B cell (primary cell): ENCODE data around the gene RASA1.

Experiments
- EZH2 ChIP-seq: IDR thresholded peaks from 2 replicates; pipeline ENCODE4 v1.6.1; 2012; ENCODE audit warnings: borderline replicate concordance, low read depth, mild to moderate bottlenecking, moderate library complexity, low read length; ENCODE audit not compliant: insufficient read depth, poor library complexity, severe bottlenecking
- TF ChIP-seq, protein P1 (sequence below): fragments of 200-600 bp; IDR thresholded peaks from one replicate; pipeline ENCODE4 v1.8.0; 2022; ENCODE audit warnings: antibody characterized with exemption, mild to moderate bottlenecking

DNA sequence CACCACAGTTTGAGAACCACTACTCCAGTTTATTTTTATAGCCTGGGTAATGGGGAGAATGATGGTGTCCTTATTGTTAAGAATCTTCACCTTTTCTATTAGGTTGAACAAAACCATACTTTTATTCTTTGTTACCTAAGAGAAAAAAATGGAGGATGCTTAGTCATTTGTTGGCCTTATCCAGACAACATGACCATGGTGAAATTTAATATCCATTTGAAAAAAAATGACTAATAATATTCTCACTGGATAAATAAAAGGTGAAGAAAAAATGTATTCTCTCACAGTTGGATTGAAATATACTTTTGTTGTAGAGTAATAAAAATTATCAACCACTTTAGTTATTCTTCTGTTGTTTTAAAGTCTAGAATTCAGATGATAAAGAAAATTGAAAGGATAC is 150.8 kb downstream of the RASA1 start:
- TF ChIP-seq EZH2: no peak
- TF ChIP-seq, protein P1, sequence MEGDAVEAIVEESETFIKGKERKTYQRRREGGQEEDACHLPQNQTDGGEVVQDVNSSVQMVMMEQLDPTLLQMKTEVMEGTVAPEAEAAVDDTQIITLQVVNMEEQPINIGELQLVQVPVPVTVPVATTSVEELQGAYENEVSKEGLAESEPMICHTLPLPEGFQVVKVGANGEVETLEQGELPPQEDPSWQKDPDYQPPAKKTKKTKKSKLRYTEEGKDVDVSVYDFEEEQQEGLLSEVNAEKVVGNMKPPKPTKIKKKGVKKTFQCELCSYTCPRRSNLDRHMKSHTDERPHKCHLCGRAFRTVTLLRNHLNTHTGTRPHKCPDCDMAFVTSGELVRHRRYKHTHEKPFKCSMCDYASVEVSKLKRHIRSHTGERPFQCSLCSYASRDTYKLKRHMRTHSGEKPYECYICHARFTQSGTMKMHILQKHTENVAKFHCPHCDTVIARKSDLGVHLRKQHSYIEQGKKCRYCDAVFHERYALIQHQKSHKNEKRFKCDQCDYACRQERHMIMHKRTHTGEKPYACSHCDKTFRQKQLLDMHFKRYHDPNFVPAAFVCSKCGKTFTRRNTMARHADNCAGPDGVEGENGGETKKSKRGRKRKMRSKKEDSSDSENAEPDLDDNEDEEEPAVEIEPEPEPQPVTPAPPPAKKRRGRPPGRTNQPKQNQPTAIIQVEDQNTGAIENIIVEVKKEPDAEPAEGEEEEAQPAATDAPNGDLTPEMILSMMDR: no peak
